Measurements from ENCODE around the gene FAM89A. TPM values are rescaled to one million over a fixed set of nuclear protein-coding genes. Genes with fewer than 3 reads are reported as not detected.

The FAM89A gene
- total and polyA plus RNA-seq, 2 of the 8 experiments (the other 6 are each of a cell fraction or from before 2014, with no cell fraction given): 2.1 to 2.2 TPM

- TF ChIP-seq CHD7 (IDR thresholded peaks at IDR 0.05; ENCODE audit: insufficient replicate concordance, low read length) (no peak), POU5F1 (IDR thresholded peaks at IDR 0.05; ENCODE audit: low read depth, low read length) (no peak), CBX8 (IDR thresholded peaks at IDR 0.05; ENCODE audit: borderline replicate concordance, low read depth, low read length) (no peak), CREB1 (IDR thresholded peaks at IDR 0.05) (no peak)
These were observed 44.3 kb upstream of the FAM89A start (continued) for GRCh38 chr1:231084353-231084752.
